ENCODE measurements around the gene POU4F1. TPM values are rescaled to one million over a fixed set of nuclear protein-coding genes. Genes with fewer than 3 reads are reported as not detected.

Gene POU4F1
- total RNA-seq, 1 donor: not detected

DNA sequence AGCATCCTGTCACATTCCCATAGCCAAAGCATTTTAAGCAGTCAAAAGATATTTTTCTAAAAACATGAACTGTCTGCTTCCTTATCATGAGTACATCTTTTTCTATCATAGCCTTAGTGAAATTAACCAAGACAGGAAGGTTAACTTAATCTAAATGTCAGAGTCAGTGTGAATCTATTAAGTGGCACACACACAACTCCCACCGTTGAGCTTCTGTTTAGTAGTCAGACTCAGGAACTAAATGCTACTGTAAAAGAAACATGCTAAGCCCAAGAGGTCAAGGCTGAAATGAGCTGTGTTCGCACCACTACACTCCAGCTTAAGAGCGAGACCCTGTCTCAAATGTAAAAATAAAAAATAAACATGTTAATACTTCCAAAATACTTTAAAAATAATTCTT is 7.7 kb upstream of the POU4F1 start:
- no peak overlapping the region for H3K4me3 ChIP-seq (ENCODE audit: low read depth, low read length)
- no peak for DNase-seq (ENCODE audit: low read depth)
- no peak for TF ChIP-seq CTCF (IDR thresholded peaks at IDR 0.05; ENCODE audit: insufficient read depth, low read depth, low read length)

GRCh38 chr13:78610381-78610883 is 7.1 kb upstream of the POU4F1 start:
- no peak for TF ChIP-seq CTCF (IDR thresholded peaks at IDR 0.05; ENCODE audit: insufficient read depth, low read depth, low read length)
- DNase-seq (ENCODE audit: low read depth): peak; percentile 45
- no peak overlapping the region for H3K4me3 ChIP-seq (ENCODE audit: low read depth, low read length)

DNA sequence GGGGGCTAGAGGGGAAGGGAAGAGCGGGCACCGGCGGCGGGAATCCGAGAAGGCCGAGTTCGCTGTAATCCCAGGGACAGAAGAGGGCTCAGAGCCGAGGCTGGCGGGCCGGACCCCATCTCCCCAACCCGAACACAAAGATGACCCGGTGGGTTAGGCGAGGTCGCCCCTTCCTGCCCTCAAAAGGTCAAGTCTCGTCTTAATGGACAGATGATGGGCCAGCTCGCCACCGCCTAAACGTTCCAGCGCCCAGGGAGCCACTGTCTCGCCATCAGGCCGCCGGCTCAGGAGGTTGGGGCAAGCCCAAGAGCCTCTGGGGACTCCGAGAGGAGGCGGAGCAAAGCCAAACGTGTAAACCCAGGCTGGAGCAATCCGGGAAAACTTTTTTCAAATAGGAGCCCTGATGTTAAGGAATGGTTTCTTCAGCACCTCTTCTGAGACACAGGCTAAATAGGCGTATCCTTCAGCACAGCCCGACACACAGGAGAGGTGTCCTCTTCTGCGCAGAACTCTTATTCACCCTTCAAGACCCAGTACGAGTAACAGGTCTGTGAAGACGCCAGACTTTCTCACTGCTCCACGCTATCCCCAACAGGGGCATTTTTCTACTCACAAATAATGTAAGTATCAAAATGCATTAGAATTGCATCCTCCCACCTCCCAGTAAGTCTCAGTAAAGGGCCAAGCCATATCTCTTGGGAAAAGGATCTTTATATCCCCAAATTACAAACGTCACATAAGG is 6.3 kb upstream of the POU4F1 start:
- peak overlapping the region; percentile 63 for H3K4me3 ChIP-seq (ENCODE audit: low read depth, low read length)
- DNase-seq (ENCODE audit: low read depth): no peak
- TF ChIP-seq CTCF (IDR thresholded peaks at IDR 0.05; ENCODE audit: insufficient read depth, low read depth, low read length): no peak

DNA sequence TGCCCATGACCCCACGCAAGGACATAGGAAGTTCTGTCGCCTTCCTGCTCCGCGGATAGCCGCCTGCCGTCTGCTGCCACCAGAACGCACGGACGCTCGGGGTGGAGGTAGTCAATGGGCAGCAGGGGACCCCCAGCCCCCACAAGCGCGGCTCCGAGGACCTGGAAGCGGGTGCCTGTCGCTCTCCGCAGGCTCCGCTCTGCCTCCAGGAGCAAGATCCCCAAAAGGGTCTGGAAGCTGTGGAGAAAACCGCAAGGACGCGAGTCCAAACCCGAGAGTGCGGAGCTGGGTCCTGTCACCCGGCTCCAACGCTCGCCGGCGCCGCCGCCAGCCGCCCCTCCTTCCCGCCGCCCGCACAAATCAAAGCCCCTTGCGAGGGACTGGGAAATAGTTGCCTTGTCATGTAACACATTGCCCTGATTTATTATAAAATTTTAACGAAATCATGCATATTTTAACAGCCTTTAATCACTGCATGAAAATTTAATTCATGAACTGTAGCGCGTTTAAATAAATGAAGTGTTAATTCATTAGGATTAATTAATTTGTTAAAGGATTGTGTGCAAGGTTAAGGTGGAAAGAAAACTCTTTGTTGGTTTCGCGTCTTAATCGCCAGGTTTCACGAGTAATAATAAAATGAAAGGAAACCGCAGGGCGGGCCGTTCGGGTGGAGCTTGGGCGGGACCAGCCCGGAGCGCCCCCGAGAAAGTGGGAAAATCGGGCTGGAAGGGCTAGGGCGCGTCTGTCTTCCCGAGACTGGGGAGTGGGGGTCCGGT is 5.5 kb upstream of the POU4F1 start:
- peak overlapping the region; percentile 63 for H3K4me3 ChIP-seq (ENCODE audit: low read depth, low read length)
- no peak for TF ChIP-seq CTCF (IDR thresholded peaks at IDR 0.05; ENCODE audit: insufficient read depth, low read depth, low read length)
- no peak for DNase-seq (ENCODE audit: low read depth)

DNA sequence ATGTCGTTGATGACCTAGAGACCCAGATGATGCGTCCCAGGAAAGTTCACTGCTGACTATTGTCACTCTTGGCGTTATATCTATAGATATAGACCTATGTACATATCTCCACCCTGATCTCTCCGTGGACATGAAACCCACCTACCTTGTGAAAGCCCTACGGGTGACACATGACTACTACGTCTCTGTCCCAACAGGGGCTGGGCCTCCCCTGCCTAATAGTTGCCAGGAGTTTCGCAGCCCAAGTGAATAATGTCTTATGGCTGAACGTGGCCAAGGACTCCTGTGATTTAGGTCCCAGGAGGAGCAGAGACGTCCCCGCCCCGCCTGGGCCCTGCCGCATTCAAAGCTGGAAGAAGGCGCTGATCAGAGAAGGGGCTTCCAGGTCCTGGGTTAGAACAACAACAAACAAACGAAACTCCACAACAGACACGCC is 4.9 kb upstream of the POU4F1 start:
- no peak for DNase-seq (ENCODE audit: low read depth)
- TF ChIP-seq CTCF (IDR thresholded peaks at IDR 0.05; ENCODE audit: insufficient read depth, low read depth, low read length): no peak
- peak overlapping the region; percentile 63 for H3K4me3 ChIP-seq (ENCODE audit: low read depth, low read length)

DNA sequence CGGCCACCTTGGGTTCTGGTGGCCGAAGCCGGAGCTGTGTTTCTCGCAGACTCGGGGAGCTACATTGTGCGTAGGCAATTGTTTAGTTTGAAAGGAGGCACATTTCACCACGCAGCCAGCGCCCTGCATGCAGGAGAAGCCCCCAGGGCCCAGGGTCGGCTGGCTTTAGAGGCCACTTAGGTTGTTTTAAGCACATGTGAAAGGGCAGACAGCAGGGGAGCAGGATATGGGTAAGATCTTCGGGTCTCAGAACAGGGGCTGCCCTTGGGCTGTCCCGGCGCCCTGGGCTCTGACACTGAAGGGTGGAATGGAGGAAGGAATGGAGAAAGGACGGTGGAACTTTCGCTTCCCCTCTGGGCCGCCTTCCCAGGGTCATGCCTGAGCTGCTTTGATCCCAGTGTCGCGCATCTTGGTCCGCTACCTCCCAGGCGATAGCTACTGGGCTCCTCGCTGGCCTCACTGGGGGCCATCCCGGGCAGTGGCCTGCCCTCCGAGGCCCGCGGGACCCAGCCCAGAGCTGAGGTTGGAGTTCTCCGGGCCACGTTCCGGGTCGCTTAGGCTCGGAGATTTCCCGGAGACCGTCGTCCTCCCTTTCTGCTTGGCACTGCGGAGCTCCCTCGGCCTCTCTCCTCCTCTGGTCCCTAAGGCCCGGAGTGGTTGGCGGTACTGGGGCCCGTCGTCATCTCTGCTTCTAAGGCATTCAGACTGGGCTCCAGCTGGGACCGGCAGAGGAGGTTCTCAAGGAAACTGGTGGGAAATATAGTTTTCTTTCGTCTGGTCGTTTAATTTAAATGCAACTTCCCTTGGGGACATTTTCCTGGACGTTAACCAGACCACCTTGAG is 4.3 kb upstream of the POU4F1 start:
- DNase-seq (ENCODE audit: low read depth): no peak
- no peak for TF ChIP-seq CTCF (IDR thresholded peaks at IDR 0.05; ENCODE audit: insufficient read depth, low read depth, low read length)
- no peak overlapping the region for H3K4me3 ChIP-seq (ENCODE audit: low read depth, low read length)
